ENCODE measurements around the gene MAP3K7CL. TPM values are rescaled to one million over a fixed set of nuclear protein-coding genes. Genes with fewer than 3 reads are reported as not detected.

MAP3K7CL gene, protein sequence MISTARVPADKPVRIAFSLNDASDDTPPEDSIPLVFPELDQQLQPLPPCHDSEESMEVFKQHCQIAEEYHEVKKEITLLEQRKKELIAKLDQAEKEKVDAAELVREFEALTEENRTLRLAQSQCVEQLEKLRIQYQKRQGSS
- total RNA-seq, result 1.1 and 3.0 TPM in 2 replicates

DNA sequence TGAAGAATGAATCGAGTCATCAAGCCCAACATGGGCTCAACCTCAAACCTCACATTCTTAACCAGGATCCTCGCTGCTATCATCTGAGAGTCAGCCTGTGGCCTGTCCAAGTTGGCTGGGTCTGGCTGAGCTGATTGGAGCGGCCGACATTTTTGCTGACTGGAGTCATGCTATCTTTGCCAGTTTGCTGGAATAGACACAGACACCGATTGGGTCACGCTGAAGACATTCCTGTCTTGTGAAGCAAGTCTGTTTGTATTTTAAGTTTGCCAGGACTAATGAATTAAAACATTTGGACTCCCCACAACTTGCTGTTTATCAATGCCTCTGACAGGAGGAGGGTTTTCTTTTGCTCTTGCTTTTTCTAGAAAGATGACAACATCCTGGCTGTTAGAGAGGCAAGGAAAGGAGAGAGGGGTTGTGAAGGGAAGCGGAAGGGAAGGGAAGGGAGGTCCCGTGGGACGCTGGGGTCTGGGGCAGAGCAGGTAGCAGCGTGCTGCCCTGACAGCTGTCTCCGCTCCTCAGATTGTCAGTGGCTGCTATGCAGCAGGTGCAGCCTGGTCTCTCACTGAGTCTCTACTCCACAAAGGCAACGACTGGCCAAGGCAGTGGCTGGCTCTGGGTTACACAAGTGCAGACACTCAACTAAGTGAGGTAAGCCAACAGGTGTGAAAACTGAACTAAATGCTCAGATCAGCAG is at the start of gene MAP3K7CL:
MAP3K7CL (plus strand) TSS at position 375 of the 700 bp plus-strand sequence. CDS start 2,701 bp downstream, outside the sequence.

Other genes starting within 250 kb of the MAP3K7CL start
- gene LTN1, start 137.8 kb upstream of the MAP3K7CL start, total RNA-seq, result 11.8 and 18.4 TPM in 2 replicates
- gene RWDD2B, start 111.3 kb upstream of the MAP3K7CL start, total RNA-seq, result 9.8 and 14.8 TPM in 2 replicates
- gene USP16, start 106.0 kb upstream of the MAP3K7CL start, total RNA-seq, result 29.4 and 33.7 TPM in 2 replicates
- 175 and 179 TPM in 2 replicates for gene CCT8, start 57.0 kb upstream of the MAP3K7CL start, total RNA-seq
- 53.3 and 81.8 TPM in 2 replicates for gene BACH1, start 168.3 kb downstream of the MAP3K7CL start, total RNA-seq